Astrocyte (in vitro differentiated cells and primary cell): ENCODE data around the gene RAD51B. TPM values are rescaled to one million over a fixed set of nuclear protein-coding genes. Genes with fewer than 3 reads are reported as not detected.
A peak's percentile ranks its signal among the peaks of the same experiment; 100 is the strongest.

ENCODE experiments used
- DNase-seq: peaks from one replicate; pipeline ENCODE4 v3.0.0-alpha.2; 2010; ENCODE audit warnings: low read depth
- FAIRE-seq: peaks from 2 replicates; lab custom pipeline; 2011; peaks lifted over from hg19 to GRCh38; lab: Jason Lieb, UNC
- H2AFZ ChIP-seq: 2 replicates; pipeline ENCODE4 v1.6.0; 2012; ENCODE audit warnings: low read depth, low read length, inconsistent platforms
- H3K27ac ChIP-seq: 2 replicates; pipeline ENCODE4 v1.5.1; 2011; ENCODE audit warnings: low read depth, low read length, inconsistent platforms
- H3K27me3 ChIP-seq: 2 replicates; pipeline ENCODE4 v1.6.0; 2011; ENCODE audit warnings: low read length, inconsistent platforms; ENCODE audit not compliant: insufficient read depth
- H3K36me3 ChIP-seq: 2 replicates; pipeline ENCODE4 v1.5.1; 2011; ENCODE audit warnings: low read length, inconsistent platforms; ENCODE audit not compliant: insufficient read depth
- H3K4me1 ChIP-seq: 2 replicates; pipeline ENCODE4 v1.5.1; 2011; ENCODE audit warnings: low read length, inconsistent platforms; ENCODE audit not compliant: insufficient read depth
- H3K4me2 ChIP-seq: 2 replicates; pipeline ENCODE4 v1.6.0; 2012; ENCODE audit warnings: low read length, inconsistent platforms
- H3K4me3 ChIP-seq: 2 replicates; pipeline ENCODE4 v1.5.1; 2011; ENCODE audit warnings: low read depth, mild to moderate bottlenecking, low read length, inconsistent platforms; ENCODE audit not compliant: insufficient read depth
- H3K79me2 ChIP-seq: 2 replicates; pipeline ENCODE4 v1.6.0; 2012; ENCODE audit warnings: mild to moderate bottlenecking, low read length, inconsistent platforms; ENCODE audit not compliant: insufficient read depth
- H3K9ac ChIP-seq: 2 replicates; pipeline ENCODE4 v1.6.0; 2012; ENCODE audit warnings: mild to moderate bottlenecking, low read length, inconsistent platforms
- H3K9me3 ChIP-seq: 2 replicates; pipeline ENCODE4 v1.5.1; 2012; ENCODE audit warnings: low read depth, mild to moderate bottlenecking, low read length, inconsistent platforms; ENCODE audit not compliant: insufficient read depth
- H4K20me1 ChIP-seq: 2 replicates; pipeline ENCODE4 v1.6.0; 2012; ENCODE audit warnings: low read length, inconsistent platforms; ENCODE audit not compliant: insufficient read depth
- H3K27ac Mint-ChIP-seq: one replicate; pipeline ENCODE4 v1.8.0; 2021; ENCODE audit warnings: mild to moderate bottlenecking, mixed read lengths; ENCODE audit not compliant: unreplicated experiment
- H3K27me3 Mint-ChIP-seq: one replicate; pipeline ENCODE4 v1.8.0; 2021; ENCODE audit warnings: low read depth, mixed read lengths; ENCODE audit not compliant: unreplicated experiment
- H3K36me3 Mint-ChIP-seq: one replicate; pipeline ENCODE4 v1.8.0; 2021; ENCODE audit warnings: low read depth, mixed read lengths; ENCODE audit not compliant: unreplicated experiment
- H3K4me1 Mint-ChIP-seq: one replicate; pipeline ENCODE4 v1.8.0; 2021; ENCODE audit warnings: low read depth, mixed read lengths; ENCODE audit not compliant: unreplicated experiment
- H3K4me3 Mint-ChIP-seq: one replicate; pipeline ENCODE4 v1.8.0; 2021; ENCODE audit warnings: mild to moderate bottlenecking, moderate library complexity, mixed read lengths; ENCODE audit not compliant: unreplicated experiment
- H3K9me3 Mint-ChIP-seq: one replicate; pipeline ENCODE4 v1.8.0; 2021; ENCODE audit warnings: mild to moderate bottlenecking, mixed read lengths; ENCODE audit not compliant: unreplicated experiment
- CTCF ChIP-seq: IDR thresholded peaks from 2 replicates; pipeline ENCODE4 v1.5.1; 2011; ENCODE audit warnings: low read depth, mild to moderate bottlenecking, inconsistent platforms, low read length, moderate library complexity; ENCODE audit not compliant: insufficient read depth
- EZH2 ChIP-seq: IDR thresholded peaks from 2 replicates; pipeline ENCODE4 v1.6.1; 2012; ENCODE audit warnings: mild to moderate bottlenecking, low read length, inconsistent platforms; ENCODE audit not compliant: insufficient read depth
- total RNA-seq: library from RNA; stranded (reverse); gene quantifications from 2 replicates; pipeline ENCODE4 v1.2.1, GENCODE V29; 2021

RAD51B gene
- total RNA-seq, 1 donor from 2014 or later = 10.8 TPM

DNA sequence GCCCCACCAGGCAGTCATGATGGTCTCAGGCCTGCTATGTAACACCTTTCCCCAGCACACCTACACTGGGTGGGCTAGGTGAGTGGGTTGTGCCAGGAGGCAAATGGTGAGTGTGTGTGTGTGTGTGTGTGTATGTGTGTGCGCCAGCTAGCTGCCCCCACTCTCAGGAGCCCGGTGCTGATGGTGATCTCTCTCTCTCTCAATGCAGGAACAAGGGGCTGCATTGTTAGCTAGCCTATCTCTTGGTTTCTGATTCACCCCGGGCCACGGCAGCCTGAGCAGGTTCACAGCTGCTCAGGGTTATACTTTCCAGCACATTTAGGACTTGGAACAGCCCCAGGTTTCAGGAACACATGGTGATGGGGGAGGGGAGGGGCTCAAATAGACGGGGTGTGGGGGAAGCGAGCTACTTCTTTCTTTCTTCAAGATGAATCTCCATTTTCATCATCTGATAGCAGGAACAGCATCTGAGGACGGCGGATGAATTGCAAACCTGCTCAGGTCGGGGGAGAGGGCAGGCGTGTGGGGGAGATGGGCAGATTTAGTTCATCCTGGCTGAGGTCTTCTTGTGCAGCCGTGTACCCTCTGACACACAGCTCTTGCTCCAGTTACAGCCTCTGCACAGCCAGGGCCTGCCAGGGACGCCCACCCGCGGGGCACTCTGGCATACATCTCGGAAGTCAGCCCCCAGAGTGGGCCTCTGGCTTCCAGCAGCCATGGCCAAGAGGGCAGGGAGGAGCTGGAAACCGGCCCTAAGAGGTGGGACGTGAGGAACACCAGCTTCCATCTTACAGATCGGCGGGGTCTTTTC, 835.6 kb downstream of the RAD51B start:
- peak overlapping the region; percentile 20 for H3K4me2 ChIP-seq
- FAIRE-seq (no peak), DNase-seq (no peak)
- no peak overlapping the region for H3K4me3 ChIP-seq
- no peaks in the 10 kb centered on the region for H3K79me2 ChIP-seq
- H3K27me3 ChIP-seq = no peaks in the 10 kb centered on the region
- peaks cover 33% of the 10 kb centered on the region for H3K4me1 ChIP-seq
- peaks cover 12% of the 10 kb centered on the region for H3K4me1 Mint-ChIP-seq
- H3K27ac Mint-ChIP-seq = peak overlapping the region; percentile 69
- H4K20me1 ChIP-seq = no peaks in the 10 kb centered on the region
- no peaks in the 10 kb centered on the region for H3K9me3 Mint-ChIP-seq
- no peak overlapping the region for H3K4me3 Mint-ChIP-seq
- no peaks in the 10 kb centered on the region for H3K36me3 ChIP-seq
- H3K9ac ChIP-seq = no peak overlapping the region
- H3K27me3 Mint-ChIP-seq = peaks cover 8% of the 10 kb centered on the region
- H2AFZ ChIP-seq = no peak overlapping the region
- TF ChIP-seq EZH2 (no peak), CTCF (no peak)
- H3K36me3 Mint-ChIP-seq = no peaks in the 10 kb centered on the region
- H3K9me3 ChIP-seq = no peaks in the 10 kb centered on the region
- H3K27ac ChIP-seq = no peak overlapping the region

GRCh38 chr14:68655911-68656316, 836.3 kb downstream of the RAD51B start:
- Histone ChIP-seq H3K9ac (no peak overlapping the region), H3K27me3 (no peaks in the 10 kb centered on the region), H3K36me3 (no peaks in the 10 kb centered on the region), H3K27ac (no peak overlapping the region), H3K4me2 (no peak overlapping the region), H3K4me3 (no peak overlapping the region), H3K9me3 (no peaks in the 10 kb centered on the region), H4K20me1 (no peaks in the 10 kb centered on the region), H3K4me1 (peaks cover 33% of the 10 kb centered on the region), H3K79me2 (no peaks in the 10 kb centered on the region), H2AFZ (no peak overlapping the region)
- FAIRE-seq = no peak
- no peaks in the 10 kb centered on the region for H3K9me3 Mint-ChIP-seq
- no peak for DNase-seq
- TF ChIP-seq CTCF (no peak), EZH2 (no peak)
- peaks cover 12% of the 10 kb centered on the region for H3K4me1 Mint-ChIP-seq
- no peaks in the 10 kb centered on the region for H3K36me3 Mint-ChIP-seq
- H3K4me3 Mint-ChIP-seq = no peak overlapping the region
- H3K27me3 Mint-ChIP-seq = peaks cover 8% of the 10 kb centered on the region
- H3K27ac Mint-ChIP-seq = no peak overlapping the region

- Histone ChIP-seq H3K4me1 (peaks cover 32% of the 10 kb centered on the region), H3K4me2 (no peak overlapping the region), H4K20me1 (no peaks in the 10 kb centered on the region), H2AFZ (no peak overlapping the region), H3K27ac (no peak overlapping the region), H3K27me3 (no peaks in the 10 kb centered on the region), H3K9ac (no peak overlapping the region), H3K36me3 (no peaks in the 10 kb centered on the region), H3K4me3 (no peak overlapping the region), H3K9me3 (no peaks in the 10 kb centered on the region), H3K79me2 (no peaks in the 10 kb centered on the region)
- Mint-ChIP-seq H3K27me3 (peaks cover 8% of the 10 kb centered on the region), H3K4me1 (peaks cover 12% of the 10 kb centered on the region), H3K4me3 (no peak overlapping the region), H3K9me3 (no peaks in the 10 kb centered on the region), H3K27ac (no peak overlapping the region), H3K36me3 (no peaks in the 10 kb centered on the region)
- DNase-seq (no peak), FAIRE-seq (no peak)
- no peak for TF ChIP-seq CTCF
- no peak for TF ChIP-seq EZH2
These were observed 836.9 kb downstream of the RAD51B start for GRCh38 chr14:68656452-68656851.
